CD4-positive, alpha-beta T cell treated with Interferon alpha-2 for 1 hour (primary cell): Measurements from ENCODE around the gene TEX19.
A peak's percentile ranks its signal among the peaks of the same experiment; 100 is the strongest.
"Not testable (repeated sequence)": the region's sequence is repeated elsewhere in the genome, so short reads cannot be mapped to it uniquely, and the experiment has no call there.

Experiments
- DNase-seq, 2 donors: peaks; one replicate each; pipeline ENCODE4 v3.0.0-alpha.2; 2020 to 2022

Gene TEX19

GRCh38 chr17:82392941-82393340, 33.9 kb downstream of the TEX19 start:
- DNase-seq, result no peak

GRCh38 chr17:82394278-82394677, 35.2 kb downstream of the TEX19 start:
- no peak for DNase-seq

- DNase-seq, result no peak
Observed at GRCh38 chr17:82396601-82397435, 37.8 kb downstream of the TEX19 start.

- DNase-seq, result no peak
Observed at GRCh38 chr17:82397449-82398335, 38.6 kb downstream of the TEX19 start.

GRCh38 chr17:82399041-82399441, 40.0 kb downstream of the TEX19 start:
- DNase-seq, result no peak

GRCh38 chr17:82399601-82400101, 40.6 kb downstream of the TEX19 start:
- no peak for DNase-seq

- no peak for DNase-seq
Observed at GRCh38 chr17:82400206-82400605, 41.2 kb downstream of the TEX19 start.

- DNase-seq, result peak; percentile 55 to 56
Observed at GRCh38 chr17:82400830-82401229, 41.8 kb downstream of the TEX19 start.

GRCh38 chr17:82402865-82403264, 43.8 kb downstream of the TEX19 start:
- no peak for DNase-seq

GRCh38 chr17:82403662-82404660, 44.9 kb downstream of the TEX19 start:
- DNase-seq, result no peak

GRCh38 chr17:82405051-82405450, 46.0 kb downstream of the TEX19 start:
- DNase-seq, result no peak

GRCh38 chr17:82406131-82406671, 47.2 kb downstream of the TEX19 start:
- no peak for DNase-seq

- DNase-seq, result no peak
Observed at GRCh38 chr17:82407255-82407654, 48.2 kb downstream of the TEX19 start.

- no peak for DNase-seq
Observed at GRCh38 chr17:82408288-82408937, 49.4 kb downstream of the TEX19 start.

- no peak for DNase-seq
Observed at GRCh38 chr17:82408938-82409318, 49.9 kb downstream of the TEX19 start.

GRCh38 chr17:82410014-82410716, 51.1 kb downstream of the TEX19 start:
- no peak for DNase-seq

- DNase-seq, result no peak
Observed at GRCh38 chr17:82411396-82412053, 52.5 kb downstream of the TEX19 start.

GRCh38 chr17:82412081-82412480, 53.0 kb downstream of the TEX19 start:
- DNase-seq, result not testable (repeated sequence)

GRCh38 chr17:82412535-82413520, 53.8 kb downstream of the TEX19 start:
- no peak for DNase-seq
